CD4-positive, CD25-positive, alpha-beta regulatory T cell (primary cell): Measurements from ENCODE around the gene STIP1. TPM values are rescaled to one million over a fixed set of nuclear protein-coding genes. Genes with fewer than 3 reads are reported as not detected.

Experiments used
- ATAC-seq, 2 donors: fragments of 150-1000 bp; cut with Tn5 transposase; one replicate each; pipeline ENCODE4 v1.10.0; 2021; ENCODE audit warnings: low read depth in 2 of 2, moderate number of reproducible peaks in 2 of 2, moderate library complexity in 1 of 2
- DNase-seq, 3 donors: peaks; one replicate each; pipeline versions ENCODE4 v3.0.0 to v3.0.0-alpha.2; 2012 to 2022; ENCODE audit warnings: mixed read lengths in 1 of 3
- H3K27ac ChIP-seq: one replicate; pipeline ENCODE4 v1.7.0; 2013; ENCODE audit warnings: mild to moderate bottlenecking, low read length; ENCODE audit not compliant: insufficient read depth, poor library complexity, severe bottlenecking
- H3K27me3 ChIP-seq: one replicate; pipeline ENCODE4 v1.7.0; 2013; ENCODE audit warnings: low read length; ENCODE audit not compliant: control insufficient read depth, insufficient read depth
- H3K36me3 ChIP-seq: one replicate; pipeline ENCODE4 v1.7.0; 2013; ENCODE audit warnings: mild to moderate bottlenecking, low read length, moderate library complexity; ENCODE audit not compliant: control insufficient read depth, insufficient read depth
- H3K4me1 ChIP-seq: 2 replicates; pipeline ENCODE4 v1.7.0; 2013; ENCODE audit warnings: mild to moderate bottlenecking, low read length; ENCODE audit not compliant: insufficient read depth, control insufficient read depth, poor library complexity, severe bottlenecking
- H3K4me3 ChIP-seq: one replicate; pipeline ENCODE4 v1.7.0; 2013; ENCODE audit warnings: low read depth, mild to moderate bottlenecking, low read length, moderate library complexity
- H3K9me3 ChIP-seq, 2 experiments: 1 replicate in 1 of 2; 2 replicates in 1 of 2; pipeline ENCODE4 v1.7.0; 2013; ENCODE audit warnings: low read length in 2 of 2, mild to moderate bottlenecking in 1 of 2, moderate library complexity in 1 of 2; ENCODE audit not compliant: control insufficient read depth in 2 of 2
- H3K27ac Mint-ChIP-seq, 3 donors: one replicate each; pipeline ENCODE4 v1.8.0; 2020 to 2022; ENCODE audit warnings: mild to moderate bottlenecking in 3 of 3, mixed read lengths in 3 of 3, moderate library complexity in 2 of 3
- H3K27me3 Mint-ChIP-seq: one replicate; pipeline ENCODE4 v1.8.0; 2022; ENCODE audit warnings: mild to moderate bottlenecking, mixed read lengths
- H3K36me3 Mint-ChIP-seq: one replicate; pipeline ENCODE4 v1.8.0; 2020; ENCODE audit warnings: mixed read lengths
- H3K4me1 Mint-ChIP-seq, 4 donors: one replicate each; pipeline ENCODE4 v1.8.0; 2020 to 2022; ENCODE audit warnings: mixed read lengths in 4 of 4, mild to moderate bottlenecking in 1 of 4
- H3K4me3 Mint-ChIP-seq, 4 donors: one replicate each; pipeline ENCODE4 v1.8.0; 2020 to 2022; ENCODE audit warnings: mild to moderate bottlenecking in 4 of 4, mixed read lengths in 4 of 4, moderate library complexity in 3 of 4
- H3K9me3 Mint-ChIP-seq, 7 donors: one replicate each; pipeline ENCODE4 v1.8.0; 2020 to 2022; ENCODE audit warnings: mixed read lengths in 7 of 7, mild to moderate bottlenecking in 3 of 7, moderate library complexity in 2 of 7
- polyA plus RNA-seq, 4 donors: library from polyadenylated mRNA; unstranded; fragments of 300-500 nt; fragmentation: Illumina TruSeq; gene quantifications; one replicate each; pipeline ENCODE4 v1.2.3, GENCODE V29; 2021
- total RNA-seq: library from RNA; stranded (reverse); gene quantifications from one replicate; pipeline ENCODE4 v1.2.3, GENCODE V29; 2022

Gene STIP1
- total and polyA plus RNA-seq, 5 donors from 2014 or later = 57.8 to 72.3 (median 64.1) TPM

DNA sequence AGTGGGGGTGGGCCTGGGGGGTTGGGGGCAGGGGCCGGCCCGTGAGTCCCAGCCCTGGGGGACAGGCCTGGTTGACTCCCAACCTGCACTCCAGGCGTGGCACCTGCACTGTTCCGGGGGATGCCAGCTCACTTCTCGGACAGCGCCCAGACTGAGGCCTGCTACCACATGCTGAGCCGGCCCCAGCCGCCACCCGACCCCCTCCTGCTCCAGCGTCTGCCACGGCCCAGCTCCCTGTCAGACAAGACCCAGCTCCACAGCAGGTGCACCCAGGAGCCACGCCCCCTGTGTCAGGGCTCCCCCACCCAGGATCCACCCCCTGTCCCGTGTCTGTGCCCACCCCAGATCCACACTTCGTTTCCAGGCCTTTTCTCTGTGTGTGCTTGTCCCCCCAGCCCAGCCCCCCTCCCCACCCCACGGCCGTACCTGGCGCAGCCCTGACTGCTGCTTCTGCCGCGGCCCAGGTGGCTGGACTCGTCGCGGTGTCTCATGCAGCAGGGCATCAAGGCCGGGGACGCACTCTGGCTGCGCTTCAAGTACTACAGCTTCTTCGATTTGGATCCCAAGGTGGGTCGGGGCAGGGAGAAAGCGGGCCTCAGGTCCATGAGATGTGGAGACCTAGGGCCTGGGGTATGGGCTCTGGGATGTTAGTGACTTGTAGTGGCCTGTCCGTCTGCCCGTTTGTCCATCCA, 25.4 kb downstream of the STIP1 start:
- H3K36me3 Mint-ChIP-seq = peaks cover 16% of the 10 kb centered on the region
- no peak overlapping the region for H3K27ac Mint-ChIP-seq
- Histone ChIP-seq H3K36me3 (peaks cover 41% of the 10 kb centered on the region), H3K27ac (no peak overlapping the region), H3K27me3 (no peaks in the 10 kb centered on the region), H3K4me1 (peaks cover 24% of the 10 kb centered on the region), H3K9me3 (no peaks in the 10 kb centered on the region), H3K4me3 (no peak overlapping the region)
- ATAC-seq = no peak
- DNase-seq = no peak
- peaks cover 4 to 41% (median 23%) of the 10 kb centered on the region in 4 donors for H3K4me1 Mint-ChIP-seq
- H3K9me3 Mint-ChIP-seq = no peaks in the 10 kb centered on the region
- H3K4me3 Mint-ChIP-seq = peak overlapping the region in 2 of 4 donors; percentile 71 to 81
- no peaks in the 10 kb centered on the region for H3K27me3 Mint-ChIP-seq

DNA sequence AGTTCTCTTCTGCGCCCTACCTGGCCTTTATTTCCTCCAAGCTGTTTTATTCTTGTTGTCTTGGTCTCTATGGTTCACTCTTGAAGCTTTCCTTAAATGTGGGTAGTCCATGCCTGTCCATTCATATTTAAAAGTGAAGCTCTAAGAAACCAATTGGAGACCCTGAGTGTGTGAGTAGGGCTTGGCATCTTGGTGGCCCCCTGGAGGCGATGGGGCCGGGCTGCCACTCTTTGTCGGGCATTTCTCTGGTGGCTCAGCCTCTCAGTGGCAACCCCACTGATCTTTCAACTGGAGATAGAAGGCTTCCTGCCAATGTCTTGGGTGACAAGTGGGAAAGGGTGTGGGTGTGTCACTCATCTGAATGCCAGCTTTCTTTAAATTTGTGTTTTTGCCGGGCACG, 30.9 kb downstream of the STIP1 start:
- peaks cover 26% of the 10 kb centered on the region for H3K36me3 Mint-ChIP-seq
- H3K27me3 Mint-ChIP-seq = no peaks in the 10 kb centered on the region
- H3K36me3 ChIP-seq = peaks cover 52% of the 10 kb centered on the region
- no peak overlapping the region for H3K4me3 Mint-ChIP-seq
- ATAC-seq (no peak), DNase-seq (no peak)
- peaks cover 4 to 18% (median 9%) of the 10 kb centered on the region in 4 donors for H3K4me1 Mint-ChIP-seq
- no peaks in the 10 kb centered on the region for H3K9me3 Mint-ChIP-seq
- H3K27ac Mint-ChIP-seq = peak overlapping the region in 1 of 3 donors; percentile 71
- H3K27ac ChIP-seq = no peak overlapping the region
- no peaks in the 10 kb centered on the region for H3K9me3 ChIP-seq
- H3K27me3 ChIP-seq = no peaks in the 10 kb centered on the region
- no peaks in the 10 kb centered on the region for H3K4me1 ChIP-seq
- no peak overlapping the region for H3K4me3 ChIP-seq

DNA sequence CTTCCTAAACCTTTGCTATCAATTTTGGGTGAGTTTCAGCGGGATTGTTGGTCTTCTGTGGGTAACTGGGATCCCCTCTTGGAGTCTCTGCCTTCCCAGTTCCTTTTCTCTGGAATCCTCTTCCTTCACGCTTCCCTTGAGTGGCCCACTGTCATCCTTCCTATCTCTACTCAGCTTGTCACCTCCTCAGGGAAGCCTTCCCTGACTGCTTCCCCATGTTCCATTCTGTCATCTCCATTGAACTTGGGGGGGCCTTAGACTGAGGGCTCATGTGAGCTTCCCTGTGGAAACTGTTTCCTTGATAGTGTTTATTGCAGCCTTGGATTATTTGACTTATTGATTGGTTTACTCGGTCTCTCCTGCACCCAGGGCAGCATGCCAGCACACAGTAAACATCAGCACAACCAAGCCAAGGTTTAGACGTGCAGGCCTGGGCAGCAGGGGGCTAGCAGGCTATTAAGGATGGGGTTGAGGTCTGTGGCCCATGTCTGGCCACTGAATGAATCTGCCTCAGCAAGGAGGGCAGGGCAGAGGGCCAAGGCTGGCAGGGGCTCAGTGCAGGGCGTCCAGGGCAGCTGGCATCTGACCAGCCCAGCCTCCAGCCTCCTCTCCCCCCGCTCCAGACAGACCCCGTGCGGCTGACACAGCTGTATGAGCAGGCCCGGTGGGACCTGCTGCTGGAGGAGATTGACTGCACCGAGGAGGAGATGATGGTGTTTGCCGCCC, 32.8 kb downstream of the STIP1 start:
- ATAC-seq (no peak), DNase-seq (no peak)
- Mint-ChIP-seq H3K4me3 (no peak overlapping the region), H3K4me1 (peaks cover 0 to 7% (median 3%) of the 10 kb centered on the region in 4 donors), H3K36me3 (peaks cover 16% of the 10 kb centered on the region), H3K9me3 (no peaks in the 10 kb centered on the region), H3K27ac (peak overlapping the region in 1 of 3 donors; percentile 86), H3K27me3 (no peaks in the 10 kb centered on the region)
- no peaks in the 10 kb centered on the region for H3K4me1 ChIP-seq
- H3K27ac ChIP-seq = no peak overlapping the region
- no peaks in the 10 kb centered on the region for H3K9me3 ChIP-seq
- H3K27me3 ChIP-seq = no peaks in the 10 kb centered on the region
- peaks cover 56% of the 10 kb centered on the region for H3K36me3 ChIP-seq
- H3K4me3 ChIP-seq = no peak overlapping the region

DNA sequence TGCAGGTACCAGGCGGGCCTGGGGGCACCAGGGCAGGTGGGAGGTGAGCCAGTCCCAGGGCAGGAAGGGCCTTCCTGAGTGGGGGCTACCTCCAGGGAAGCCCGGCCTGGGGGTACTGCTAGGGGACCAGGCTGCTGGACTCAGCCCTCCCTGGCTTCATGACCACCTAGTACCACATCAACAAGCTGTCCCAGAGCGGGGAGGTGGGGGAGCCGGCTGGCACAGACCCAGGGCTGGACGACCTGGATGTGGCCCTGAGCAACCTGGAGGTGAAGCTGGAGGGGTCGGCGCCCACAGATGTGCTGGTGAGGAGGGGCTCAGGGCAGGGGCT, 33.3 kb downstream of the STIP1 start:
- Mint-ChIP-seq H3K9me3 (no peaks in the 10 kb centered on the region), H3K36me3 (peaks cover 14% of the 10 kb centered on the region), H3K27ac (no peak overlapping the region), H3K4me3 (no peak overlapping the region), H3K27me3 (no peaks in the 10 kb centered on the region), H3K4me1 (peaks cover 0 to 10% (median under 1%) of the 10 kb centered on the region in 4 donors)
- ATAC-seq (no peak), DNase-seq (no peak)
- H3K4me3 ChIP-seq = no peak overlapping the region
- peak overlapping the region; percentile 5 for H3K27ac ChIP-seq
- H3K36me3 ChIP-seq = peaks cover 56% of the 10 kb centered on the region
- no peaks in the 10 kb centered on the region for H3K9me3 ChIP-seq
- no peaks in the 10 kb centered on the region for H3K4me1 ChIP-seq
- H3K27me3 ChIP-seq = no peaks in the 10 kb centered on the region

DNA sequence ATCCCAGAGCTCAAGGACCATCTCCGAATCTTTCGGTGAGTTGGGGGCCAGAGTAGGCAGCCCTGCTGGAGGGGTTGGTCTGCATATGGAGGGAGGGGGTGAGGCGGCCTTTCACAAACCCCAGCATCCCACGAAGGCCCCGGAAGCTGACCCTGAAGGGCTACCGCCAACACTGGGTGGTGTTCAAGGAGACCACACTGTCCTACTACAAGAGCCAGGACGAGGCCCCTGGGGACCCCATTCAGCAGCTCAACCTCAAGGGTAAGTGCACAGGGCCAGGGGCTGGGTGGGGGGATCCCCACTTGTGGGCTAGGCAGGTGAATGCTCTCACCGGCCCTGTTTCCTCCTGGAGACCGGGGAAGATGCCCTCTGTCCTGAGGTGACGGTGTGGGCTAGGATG, 33.8 kb downstream of the STIP1 start:
- peaks cover 0 to 12% (median under 1%) of the 10 kb centered on the region in 4 donors for H3K4me1 Mint-ChIP-seq
- H3K4me3 ChIP-seq = no peak overlapping the region
- H3K27ac Mint-ChIP-seq = no peak overlapping the region
- H3K36me3 Mint-ChIP-seq = peaks cover 14% of the 10 kb centered on the region
- no peak overlapping the region for H3K4me3 Mint-ChIP-seq
- peaks cover 56% of the 10 kb centered on the region for H3K36me3 ChIP-seq
- ATAC-seq = no peak
- no peaks in the 10 kb centered on the region for H3K27me3 ChIP-seq
- DNase-seq = no peak
- H3K9me3 Mint-ChIP-seq = no peaks in the 10 kb centered on the region
- H3K4me1 ChIP-seq = peaks cover 1% of the 10 kb centered on the region
- peak overlapping the region; percentile 5 for H3K27ac ChIP-seq
- H3K9me3 ChIP-seq = no peaks in the 10 kb centered on the region
- H3K27me3 Mint-ChIP-seq = no peaks in the 10 kb centered on the region

DNA sequence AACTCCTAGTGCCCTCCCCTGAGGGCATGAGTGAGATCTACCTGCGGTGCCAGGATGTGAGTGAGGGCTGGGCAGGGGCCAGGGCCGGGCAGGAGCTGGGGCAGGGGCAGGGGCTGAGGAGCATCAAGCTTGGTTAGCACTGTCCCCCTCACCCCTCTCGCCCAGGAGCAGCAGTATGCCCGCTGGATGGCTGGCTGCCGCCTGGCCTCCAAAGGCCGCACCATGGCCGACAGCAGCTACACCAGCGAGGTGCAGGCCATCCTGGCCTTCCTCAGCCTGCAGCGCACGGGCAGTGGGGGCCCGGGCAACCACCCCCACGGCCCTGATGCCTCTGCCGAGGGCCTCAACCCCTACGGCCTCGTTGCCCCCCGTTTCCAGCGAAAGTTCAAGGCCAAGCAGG, 34.3 kb downstream of the STIP1 start:
- no peak for ATAC-seq
- H3K36me3 Mint-ChIP-seq = peaks cover 10% of the 10 kb centered on the region
- H3K4me3 Mint-ChIP-seq = no peak overlapping the region
- DNase-seq = no peak
- Histone ChIP-seq H3K4me3 (no peak overlapping the region), H3K9me3 (no peaks in the 10 kb centered on the region), H3K27ac (no peak overlapping the region), H3K36me3 (peaks cover 50% of the 10 kb centered on the region), H3K4me1 (peaks cover 6% of the 10 kb centered on the region), H3K27me3 (no peaks in the 10 kb centered on the region)
- no peaks in the 10 kb centered on the region for H3K9me3 Mint-ChIP-seq
- peaks cover 0 to 14% (median 3%) of the 10 kb centered on the region in 4 donors for H3K4me1 Mint-ChIP-seq
- no peak overlapping the region for H3K27ac Mint-ChIP-seq
- H3K27me3 Mint-ChIP-seq = no peaks in the 10 kb centered on the region

DNA sequence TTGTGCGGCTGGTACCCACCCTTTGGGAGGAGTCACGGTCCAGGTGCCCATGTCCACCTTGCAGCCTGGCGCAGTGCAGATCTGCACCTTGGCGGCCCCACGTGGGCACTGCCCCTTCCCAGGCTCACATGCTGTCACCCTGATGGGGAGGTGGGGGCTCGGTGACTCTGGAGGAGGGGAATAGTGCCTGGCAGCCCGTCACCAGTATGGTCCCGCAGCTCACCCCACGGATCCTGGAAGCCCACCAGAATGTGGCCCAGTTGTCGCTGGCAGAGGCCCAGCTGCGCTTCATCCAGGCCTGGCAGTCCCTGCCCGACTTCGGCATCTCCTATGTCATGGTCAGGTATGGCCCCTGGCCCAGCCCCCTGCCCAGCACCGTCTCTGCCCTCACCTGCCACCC, 34.8 kb downstream of the STIP1 start:
- Mint-ChIP-seq H3K4me1 (peaks cover 0 to 16% (median 4%) of the 10 kb centered on the region in 4 donors), H3K27me3 (no peaks in the 10 kb centered on the region), H3K36me3 (peaks cover 10% of the 10 kb centered on the region), H3K4me3 (no peak overlapping the region), H3K27ac (peak overlapping the region in 1 of 3 donors; percentile 36), H3K9me3 (no peaks in the 10 kb centered on the region)
- Histone ChIP-seq H3K4me1 (peaks cover 12% of the 10 kb centered on the region), H3K4me3 (no peak overlapping the region), H3K9me3 (no peaks in the 10 kb centered on the region), H3K36me3 (peaks cover 47% of the 10 kb centered on the region), H3K27ac (no peak overlapping the region), H3K27me3 (no peaks in the 10 kb centered on the region)
- DNase-seq = no peak
- no peak for ATAC-seq

DNA sequence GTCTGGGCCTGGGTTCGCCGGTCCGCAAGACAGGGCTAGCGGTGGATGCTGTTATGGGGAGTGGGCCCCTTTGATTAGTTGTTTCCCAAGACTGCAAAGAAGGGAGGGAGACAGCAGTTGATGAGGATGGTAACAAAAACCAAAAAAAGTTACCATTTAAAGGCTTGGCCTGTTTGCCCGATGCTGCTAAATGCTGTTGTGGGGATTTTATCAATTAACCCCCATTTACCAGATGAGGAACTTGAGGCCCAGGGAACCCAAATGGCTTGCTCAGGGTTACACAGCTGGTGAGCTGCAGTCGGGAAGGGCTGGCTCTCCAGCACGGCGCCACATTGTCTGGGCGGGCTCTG, 36.7 kb downstream of the STIP1 start:
- no peaks in the 10 kb centered on the region for H3K9me3 Mint-ChIP-seq
- Histone ChIP-seq H3K27me3 (no peaks in the 10 kb centered on the region), H3K36me3 (peaks cover 40% of the 10 kb centered on the region), H3K9me3 (no peaks in the 10 kb centered on the region), H3K4me3 (no peak overlapping the region), H3K4me1 (peaks cover 28% of the 10 kb centered on the region), H3K27ac (no peak overlapping the region)
- H3K36me3 Mint-ChIP-seq = peaks cover 6% of the 10 kb centered on the region
- no peak overlapping the region for H3K4me3 Mint-ChIP-seq
- peaks cover 0 to 25% (median 11%) of the 10 kb centered on the region in 4 donors for H3K4me1 Mint-ChIP-seq
- H3K27ac Mint-ChIP-seq = no peak overlapping the region
- ATAC-seq = no peak
- H3K27me3 Mint-ChIP-seq = no peaks in the 10 kb centered on the region
- no peak for DNase-seq
